ENCODE data around the gene CYP26A1.

CYP26A1 gene

GRCh38 chr10:93123766-93124165 lies 50.1 kb downstream of the CYP26A1 start:
- no peak for DNase-seq (ENCODE audit: low spot score)

GRCh38 chr10:93124580-93125318 lies 51.1 kb downstream of the CYP26A1 start:
- DNase-seq (ENCODE audit: low spot score), result no peak

GRCh38 chr10:93125966-93126365 lies 52.3 kb downstream of the CYP26A1 start:
- no peak for DNase-seq (ENCODE audit: low spot score)

DNA sequence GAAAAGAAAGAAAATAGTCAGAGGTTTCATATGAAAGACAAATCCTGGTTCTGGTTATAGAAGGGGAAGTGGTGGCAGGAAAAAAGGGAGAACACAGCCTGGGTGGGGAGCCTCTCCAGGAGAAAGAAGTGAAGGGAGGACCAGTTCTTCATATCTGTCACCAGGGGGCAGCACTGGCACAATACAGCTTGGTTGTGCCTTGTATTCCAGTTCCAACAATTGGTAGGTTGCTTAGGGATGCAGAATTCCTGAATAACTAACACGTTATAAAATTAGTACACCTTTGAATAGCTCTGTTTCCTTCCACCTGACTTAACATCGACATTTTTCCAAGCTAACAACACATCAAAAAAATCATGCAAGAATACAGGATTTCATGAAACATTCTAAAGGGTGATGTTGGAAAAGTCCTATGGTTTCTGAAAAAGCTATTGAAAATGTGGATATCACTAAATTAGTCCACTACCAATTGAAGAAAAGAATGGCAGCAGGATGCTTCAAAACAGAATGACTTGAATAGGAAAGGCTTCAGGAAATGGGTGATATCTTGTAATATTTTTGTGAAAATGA lies 52.9 kb downstream of the CYP26A1 start:
- no peak for DNase-seq (ENCODE audit: low spot score)
